Testis (tissue), 3 donors: ENCODE measurements around the gene CTIF. TPM values are rescaled to one million over a fixed set of nuclear protein-coding genes. Genes with fewer than 3 reads are reported as not detected.

Experiments used
- DNase-seq: peaks from one replicate; pipeline ENCODE4 v3.0.0-alpha.2; 2019
- H3K27ac ChIP-seq, 2 donors: fragments of 200-600 bp; sonication (generic); one replicate each; pipeline ENCODE4 v1.5.1; 2019
- H3K27me3 ChIP-seq: fragments of 200-600 bp; sonication (generic); one replicate; pipeline ENCODE4 v1.5.1; 2019
- H3K36me3 ChIP-seq: fragments of 200-600 bp; sonication (generic); one replicate; pipeline ENCODE4 v1.5.1; 2017; ENCODE audit warnings: low read depth; ENCODE audit errors: missing control alignments
- H3K4me1 ChIP-seq: fragments of 200-600 bp; sonication (generic); one replicate; pipeline ENCODE4 v1.5.1; 2019
- H3K4me3 ChIP-seq, 2 donors: fragments of 200-600 bp; sonication (generic); one replicate each; pipeline ENCODE4 v1.5.1; 2017 to 2019
- H3K9me3 ChIP-seq: fragments of 200-600 bp; sonication (generic); one replicate; pipeline ENCODE4 v1.5.1; 2017
- POLR2A ChIP-seq: fragments of 450-650 bp; IDR thresholded peaks from one replicate; pipeline ENCODE4 v1.6.1; 2017; ENCODE audit warnings: antibody characterized with exemption, mild to moderate bottlenecking, moderate library complexity
- WGBS, 2 donors: methylation state at CpG; one replicate each; pipeline ENCODE4 v1.1.5; 2018; 5-methylcytosine and 5-hydroxymethylcytosine counted together
- intact Hi-C: fragments of 100-400 bp; cut with DNase I; formaldehyde crosslinking; loops from one replicate; pipeline ENCODE4 v1.15.1; 2023; ENCODE audit warnings: low total_unique reads
- polyA plus RNA-seq: library from polyadenylated mRNA; stranded (reverse); fragments of 350-450 nt; fragmentation: Illumina TruSeq; extraction: RNeasy Lipid Tissue Mini Kit (QIAGEN cat#74804); gene quantifications from one replicate; pipeline ENCODE4 v1.2.3, GENCODE V29; 2014; ENCODE audit warnings: low read depth, low replicate concordance; ENCODE audit not compliant: insufficient read depth
- total RNA-seq, 2 donors: library from RNA; depleted of rRNA; stranded (reverse); fragments of >200 nt; gene quantifications; one replicate each; pipeline ENCODE4 v1.2.3, GENCODE V29; 2016
- TF ChIP-seq, protein P1 (sequence below), 3 experiments: fragments of 450-650 bp in 2 of 3; fragments of 200-600 bp in 1 of 3; sonication (generic) in 1 of 3; IDR thresholded peaks; one replicate each; pipeline ENCODE4 v1.5.1; 2016 to 2019; ENCODE audit warnings: antibody characterized with exemption in 3 of 3, mild to moderate bottlenecking in 2 of 3, moderate library complexity in 1 of 3

CTIF gene
- total and polyA plus RNA-seq, 3 donors from 2014 or later: 33.8 to 41.5 (median 35.6) TPM

DNA sequence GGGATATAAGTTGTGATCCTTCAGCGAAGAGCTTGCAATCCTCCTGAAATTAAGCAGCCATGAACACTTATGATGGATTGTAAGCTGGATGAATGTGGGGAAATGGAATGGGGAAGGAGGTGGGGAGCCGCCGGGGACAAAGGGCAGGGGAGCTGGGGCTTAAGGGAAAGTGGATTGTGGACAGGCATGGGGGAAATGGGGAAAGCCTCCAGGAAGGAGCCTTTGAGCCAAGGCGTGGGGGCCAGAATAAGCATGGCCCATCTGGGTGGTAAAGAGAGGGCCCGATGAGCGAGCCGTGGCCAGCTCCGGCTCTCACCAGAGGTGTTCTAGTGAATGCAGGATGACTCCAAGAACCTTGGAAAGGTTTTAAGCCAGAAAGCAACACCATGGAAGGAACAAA, 288.0 kb downstream of the CTIF start:
- Histone ChIP-seq H3K27me3 (no peaks in the 10 kb centered on the region), H3K4me3 (no peak overlapping the region), H3K27ac (peak overlapping the region in 1 of 2 donors; percentile 30), H3K9me3 (no peaks in the 10 kb centered on the region), H3K36me3 (no peaks in the 10 kb centered on the region), H3K4me1 (peaks cover 33% of the 10 kb centered on the region)
- 89 to 93% methylated on average over 8 of the region's 8 CpGs for WGBS, 2 donors
- no peak for DNase-seq
- no peak for TF ChIP-seq POLR2A
- TF ChIP-seq, protein P1, sequence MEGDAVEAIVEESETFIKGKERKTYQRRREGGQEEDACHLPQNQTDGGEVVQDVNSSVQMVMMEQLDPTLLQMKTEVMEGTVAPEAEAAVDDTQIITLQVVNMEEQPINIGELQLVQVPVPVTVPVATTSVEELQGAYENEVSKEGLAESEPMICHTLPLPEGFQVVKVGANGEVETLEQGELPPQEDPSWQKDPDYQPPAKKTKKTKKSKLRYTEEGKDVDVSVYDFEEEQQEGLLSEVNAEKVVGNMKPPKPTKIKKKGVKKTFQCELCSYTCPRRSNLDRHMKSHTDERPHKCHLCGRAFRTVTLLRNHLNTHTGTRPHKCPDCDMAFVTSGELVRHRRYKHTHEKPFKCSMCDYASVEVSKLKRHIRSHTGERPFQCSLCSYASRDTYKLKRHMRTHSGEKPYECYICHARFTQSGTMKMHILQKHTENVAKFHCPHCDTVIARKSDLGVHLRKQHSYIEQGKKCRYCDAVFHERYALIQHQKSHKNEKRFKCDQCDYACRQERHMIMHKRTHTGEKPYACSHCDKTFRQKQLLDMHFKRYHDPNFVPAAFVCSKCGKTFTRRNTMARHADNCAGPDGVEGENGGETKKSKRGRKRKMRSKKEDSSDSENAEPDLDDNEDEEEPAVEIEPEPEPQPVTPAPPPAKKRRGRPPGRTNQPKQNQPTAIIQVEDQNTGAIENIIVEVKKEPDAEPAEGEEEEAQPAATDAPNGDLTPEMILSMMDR (IDR thresholded peaks at IDR 0.05): no peak
- intact Hi-C loops: no loop called here

DNA sequence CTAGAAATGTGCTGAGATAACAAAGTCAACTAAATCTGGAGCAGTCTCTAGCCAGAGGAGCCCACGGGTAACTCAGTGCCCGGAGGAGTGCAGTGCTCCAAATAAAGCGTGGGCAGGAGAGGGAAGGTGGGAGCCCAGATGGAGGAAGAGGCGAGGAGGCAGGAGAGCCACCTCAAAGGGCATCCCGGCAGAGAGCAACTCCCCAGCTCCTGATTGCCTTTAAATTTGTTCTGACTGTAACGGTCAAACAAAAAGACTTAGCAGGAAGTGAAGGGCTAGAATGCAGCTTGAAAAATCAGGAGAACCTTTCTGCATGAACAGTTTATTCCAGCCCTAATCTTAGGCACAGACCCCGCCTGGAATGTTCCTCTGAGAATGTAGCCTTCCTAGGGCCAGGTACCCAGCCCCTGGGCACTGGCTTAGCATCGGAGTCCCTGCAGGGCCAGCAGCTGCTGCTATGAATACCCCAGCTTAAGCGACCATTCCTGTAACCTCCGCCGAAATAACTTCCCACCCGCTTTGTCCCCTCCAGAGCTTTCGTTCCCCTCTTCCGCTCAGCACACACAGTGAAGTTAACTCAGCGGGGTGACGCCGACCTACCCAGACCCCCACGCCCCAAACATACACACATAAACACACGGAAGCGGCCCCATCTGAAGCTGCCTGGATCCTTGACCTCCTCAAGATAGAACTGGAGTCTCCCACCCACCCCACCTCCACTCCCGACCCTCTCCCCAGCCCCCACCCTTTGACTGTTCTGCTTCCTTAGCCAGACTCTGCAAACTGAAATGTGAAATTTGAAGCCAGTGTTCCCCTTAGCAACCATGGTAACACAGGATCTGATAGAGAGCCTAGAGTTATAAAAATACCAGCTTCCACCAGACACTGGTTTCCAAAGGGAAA, 288.7 kb downstream of the CTIF start:
- Histone ChIP-seq H3K27ac (peak overlapping the region in 1 of 2 donors; percentile 30), H3K9me3 (no peaks in the 10 kb centered on the region), H3K4me3 (no peak overlapping the region), H3K36me3 (no peaks in the 10 kb centered on the region), H3K27me3 (no peaks in the 10 kb centered on the region), H3K4me1 (peaks cover 33% of the 10 kb centered on the region)
- 42 to 44% methylated on average over 20 to 21 of the region's 21 CpGs for WGBS, 2 donors
- intact Hi-C loops: no loop called here
- TF ChIP-seq POLR2A: no peak
- TF ChIP-seq, protein P1 (IDR thresholded peaks at IDR 0.05): no peak
- no peak for DNase-seq

DNA sequence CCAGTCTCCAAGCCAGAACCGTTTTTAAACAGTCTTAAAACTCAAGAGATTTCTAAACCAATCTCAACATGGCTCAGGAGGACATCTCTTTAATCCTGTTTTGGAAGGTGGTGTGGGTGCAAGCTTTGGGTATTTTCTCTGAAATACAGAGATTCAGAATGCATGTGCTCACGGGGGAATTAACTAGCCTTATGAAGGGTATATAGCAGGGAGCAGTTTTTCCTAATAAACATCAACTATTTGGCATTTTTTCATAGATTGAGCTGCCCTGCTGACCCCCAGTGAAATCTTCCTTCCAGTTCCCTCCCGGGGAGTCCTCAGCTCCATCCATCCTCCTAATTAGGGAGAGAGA, 289.3 kb downstream of the CTIF start:
- H3K9me3 ChIP-seq: no peaks in the 10 kb centered on the region
- no peak for TF ChIP-seq POLR2A
- TF ChIP-seq, protein P1 (IDR thresholded peaks at IDR 0.05): no peak
- no peak for DNase-seq
- no peak overlapping the region for H3K27ac ChIP-seq
- intact Hi-C loops: no loop called here
- H3K27me3 ChIP-seq: no peaks in the 10 kb centered on the region
- peaks cover 33% of the 10 kb centered on the region for H3K4me1 ChIP-seq
- 31 to 33% methylated on average over 3 of the region's 3 CpGs for WGBS, 2 donors
- H3K4me3 ChIP-seq: no peak overlapping the region
- no peaks in the 10 kb centered on the region for H3K36me3 ChIP-seq

DNA sequence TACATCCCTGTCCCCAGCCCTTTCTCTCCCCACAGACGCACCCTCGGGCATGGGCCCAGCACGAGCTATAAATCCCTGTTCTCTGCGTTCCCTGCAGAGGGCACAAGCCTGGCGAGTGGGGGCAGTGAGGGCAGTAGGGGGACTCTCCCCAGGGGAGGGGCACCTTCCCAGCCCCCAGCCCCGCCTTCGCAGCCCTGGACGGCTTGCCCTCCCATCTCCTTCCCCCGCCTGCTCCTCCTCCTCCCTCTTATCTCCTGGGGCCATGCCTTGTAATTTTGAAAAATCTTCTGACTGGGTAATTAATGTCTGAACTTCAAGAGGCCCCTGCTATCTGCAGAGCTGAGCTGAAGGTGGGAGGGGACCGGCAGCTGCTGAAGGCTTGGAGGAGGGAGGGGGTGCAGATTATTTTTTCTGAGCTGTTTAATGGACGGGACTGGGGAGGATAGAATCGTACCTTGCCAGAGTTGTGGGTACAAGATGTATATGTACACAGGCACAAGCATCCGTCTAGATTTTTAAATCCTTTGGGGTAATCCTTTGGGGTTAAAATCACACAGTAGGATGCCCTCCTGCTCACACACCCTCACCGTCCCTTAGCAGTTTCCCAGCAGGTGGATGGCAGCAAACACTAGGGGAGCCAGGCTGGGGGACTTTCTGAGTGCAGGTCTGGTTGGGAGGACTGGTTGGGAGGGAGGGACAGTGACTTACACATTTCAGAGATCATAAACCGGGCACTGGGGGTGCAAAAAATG, 290.0 kb downstream of the CTIF start:
- Histone ChIP-seq H3K4me1 (peaks cover 33% of the 10 kb centered on the region), H3K36me3 (no peaks in the 10 kb centered on the region), H3K4me3 (no peak overlapping the region), H3K9me3 (no peaks in the 10 kb centered on the region), H3K27ac (no peak overlapping the region), H3K27me3 (no peaks in the 10 kb centered on the region)
- intact Hi-C loops: no loop called here
- no peak for DNase-seq
- no peak for TF ChIP-seq POLR2A
- TF ChIP-seq, protein P1 (IDR thresholded peaks at IDR 0.05): no peak
- 44 to 45% methylated on average over 15 of the region's 15 CpGs for WGBS, 2 donors
